Stimulated activated CD4-positive, alpha-beta T cell treated with anti-CD3 and anti-CD28 coated beads, Interleukin-2, amount 100 ng/mL, for 24 hours (primary cell): ENCODE data around the gene SGMS1.
"Not testable (repeated sequence)": the region's sequence is repeated elsewhere in the genome, so short reads cannot be mapped to it uniquely, and the experiment has no call there.

ENCODE experiments used
- DNase-seq, 2 donors: peaks; one replicate each; pipeline ENCODE4 v3.0.0-alpha.2; 2020

SGMS1 gene

GRCh38 chr10:50579491-50580261 lies 44.1 kb downstream of the SGMS1 start:
- DNase-seq, result no peak

GRCh38 chr10:50578949-50579348 lies 44.8 kb downstream of the SGMS1 start:
- no peak for DNase-seq

- DNase-seq, result no peak
These were observed 45.9 kb downstream of the SGMS1 start for GRCh38 chr10:50577681-50578350.

GRCh38 chr10:50577010-50577409 lies 46.7 kb downstream of the SGMS1 start:
- no peak for DNase-seq

- no peak for DNase-seq
These were observed 47.4 kb downstream of the SGMS1 start for GRCh38 chr10:50576245-50576815.

- DNase-seq, result no peak
These were observed 48.1 kb downstream of the SGMS1 start for GRCh38 chr10:50575477-50576244.

- no peak for DNase-seq
These were observed 48.8 kb downstream of the SGMS1 start for GRCh38 chr10:50574931-50575330.

- no peak for DNase-seq
These were observed 49.5 kb downstream of the SGMS1 start for GRCh38 chr10:50574305-50574704.

GRCh38 chr10:50572017-50572491 lies 51.7 kb downstream of the SGMS1 start:
- no peak for DNase-seq

GRCh38 chr10:50568750-50569149 lies 55.0 kb downstream of the SGMS1 start:
- DNase-seq, result not testable (repeated sequence)

- DNase-seq, result no peak
These were observed 56.4 kb downstream of the SGMS1 start for GRCh38 chr10:50567384-50567783.

- no peak for DNase-seq
These were observed 57.6 kb downstream of the SGMS1 start for GRCh38 chr10:50566150-50566549.

- DNase-seq, result no peak
These were observed 58.3 kb downstream of the SGMS1 start for GRCh38 chr10:50565301-50566083.

- no peak for DNase-seq
These were observed 59.9 kb downstream of the SGMS1 start for GRCh38 chr10:50563906-50564305.

- DNase-seq, result no peak
These were observed 61.9 kb downstream of the SGMS1 start for GRCh38 chr10:50561816-50562215.

- DNase-seq, result no peak
These were observed 62.5 kb downstream of the SGMS1 start for GRCh38 chr10:50561266-50561665.

GRCh38 chr10:50560370-50560769 lies 63.4 kb downstream of the SGMS1 start:
- no peak for DNase-seq

GRCh38 chr10:50558371-50558770 lies 65.4 kb downstream of the SGMS1 start:
- no peak for DNase-seq

- DNase-seq, result no peak
These were observed 66.5 kb downstream of the SGMS1 start for GRCh38 chr10:50557130-50557682.

- DNase-seq, result no peak
These were observed 67.3 kb downstream of the SGMS1 start for GRCh38 chr10:50556237-50557120.

GRCh38 chr10:50554995-50555568 lies 68.7 kb downstream of the SGMS1 start:
- no peak for DNase-seq
